ENCODE data around the gene CNKSR2.

CNKSR2 gene

DNA sequence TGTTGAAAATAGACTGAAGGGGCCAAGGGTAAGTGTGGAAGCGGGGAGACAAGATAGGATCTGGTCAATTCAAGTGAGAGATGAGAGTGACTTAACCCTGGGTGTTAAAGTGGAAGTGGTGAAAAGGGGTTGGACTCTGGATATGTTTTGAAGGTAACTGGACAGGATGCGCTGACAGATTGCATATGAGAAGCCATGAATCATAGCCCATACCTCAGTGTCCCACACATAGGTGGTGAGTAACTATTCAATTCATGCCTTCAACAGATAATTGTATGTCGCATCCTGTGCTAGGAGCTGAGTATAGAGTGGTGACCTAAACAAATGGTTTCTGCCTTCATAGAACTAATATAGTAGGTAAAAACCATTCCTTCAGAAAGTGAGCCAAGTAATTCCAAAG lies 207.3 kb downstream of the CNKSR2 start:
- TF ChIP-seq, protein P1, sequence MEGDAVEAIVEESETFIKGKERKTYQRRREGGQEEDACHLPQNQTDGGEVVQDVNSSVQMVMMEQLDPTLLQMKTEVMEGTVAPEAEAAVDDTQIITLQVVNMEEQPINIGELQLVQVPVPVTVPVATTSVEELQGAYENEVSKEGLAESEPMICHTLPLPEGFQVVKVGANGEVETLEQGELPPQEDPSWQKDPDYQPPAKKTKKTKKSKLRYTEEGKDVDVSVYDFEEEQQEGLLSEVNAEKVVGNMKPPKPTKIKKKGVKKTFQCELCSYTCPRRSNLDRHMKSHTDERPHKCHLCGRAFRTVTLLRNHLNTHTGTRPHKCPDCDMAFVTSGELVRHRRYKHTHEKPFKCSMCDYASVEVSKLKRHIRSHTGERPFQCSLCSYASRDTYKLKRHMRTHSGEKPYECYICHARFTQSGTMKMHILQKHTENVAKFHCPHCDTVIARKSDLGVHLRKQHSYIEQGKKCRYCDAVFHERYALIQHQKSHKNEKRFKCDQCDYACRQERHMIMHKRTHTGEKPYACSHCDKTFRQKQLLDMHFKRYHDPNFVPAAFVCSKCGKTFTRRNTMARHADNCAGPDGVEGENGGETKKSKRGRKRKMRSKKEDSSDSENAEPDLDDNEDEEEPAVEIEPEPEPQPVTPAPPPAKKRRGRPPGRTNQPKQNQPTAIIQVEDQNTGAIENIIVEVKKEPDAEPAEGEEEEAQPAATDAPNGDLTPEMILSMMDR (IDR thresholded peaks at IDR 0.05; ENCODE audit: borderline replicate concordance, insufficient read depth, low read depth, low read length) = no peak
- no peak overlapping the region for H3K4me3 ChIP-seq (ENCODE audit: low read depth, low read length)

DNA sequence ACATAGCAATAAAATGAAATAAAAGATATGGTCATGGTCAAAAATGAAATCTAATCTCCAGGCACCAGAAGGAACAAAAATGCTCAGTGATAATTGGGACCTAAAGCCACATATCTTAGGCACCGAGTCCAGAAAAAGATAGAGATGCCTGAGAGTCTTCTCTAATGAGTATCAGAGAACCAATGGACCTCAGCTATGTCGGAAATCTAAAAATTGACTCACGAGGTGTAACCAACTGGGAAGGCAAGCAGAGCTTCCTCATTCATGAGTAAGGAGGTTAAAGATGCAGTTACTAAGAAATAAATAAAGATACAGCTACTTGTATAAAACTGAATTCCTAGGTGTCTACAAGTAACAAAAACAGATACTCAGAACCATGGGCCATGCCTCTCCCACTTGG lies 211.8 kb downstream of the CNKSR2 start:
- TF ChIP-seq, protein P1 (IDR thresholded peaks at IDR 0.05; ENCODE audit: borderline replicate concordance, insufficient read depth, low read depth, low read length) = no peak

DNA sequence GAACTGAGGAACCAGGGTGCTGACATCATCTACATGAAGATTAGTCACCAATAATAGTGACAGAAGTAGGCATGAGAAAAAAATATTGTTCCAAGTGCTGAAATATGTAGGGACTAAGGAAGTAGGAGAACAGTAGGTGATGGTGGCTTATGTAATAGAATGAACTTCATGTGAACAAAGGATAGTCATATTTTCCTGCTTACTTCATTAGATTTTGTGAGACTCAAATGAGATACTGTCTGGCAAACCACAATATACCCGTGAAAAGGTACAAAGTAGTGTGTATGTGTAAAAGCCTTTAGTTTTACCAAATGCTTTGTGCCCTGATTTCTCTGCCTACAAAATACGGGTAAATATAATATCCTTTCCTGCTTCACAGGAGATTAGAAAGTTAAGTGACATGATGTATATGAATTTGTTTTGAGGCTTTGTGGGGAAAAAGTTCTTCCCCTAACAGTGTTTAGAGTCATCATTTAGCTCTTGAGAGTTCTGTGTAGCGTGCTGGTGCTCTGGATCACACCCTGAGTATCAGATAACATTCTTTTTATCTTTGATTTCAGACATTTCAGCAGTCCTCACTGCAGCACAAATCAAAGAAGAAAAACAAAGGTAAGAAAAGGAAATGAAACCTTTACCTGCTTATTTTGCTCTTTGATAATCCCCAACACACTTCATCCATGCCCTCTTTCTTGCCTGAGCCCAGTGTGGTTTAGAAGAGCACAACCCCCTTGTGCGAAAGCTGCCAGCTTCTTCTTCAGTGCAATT lies 216.0 kb downstream of the CNKSR2 start:
- TF ChIP-seq, protein P1 (IDR thresholded peaks at IDR 0.05; ENCODE audit: borderline replicate concordance, insufficient read depth, low read depth, low read length) = no peak
- H3K4me3 ChIP-seq (ENCODE audit: low read depth, low read length) = no peak overlapping the region

More for the DNA sequence above, 211.8 kb downstream of the CNKSR2 start:
- H3K4me3 ChIP-seq (ENCODE audit: low read depth, low read length) = no peak overlapping the region

DNA sequence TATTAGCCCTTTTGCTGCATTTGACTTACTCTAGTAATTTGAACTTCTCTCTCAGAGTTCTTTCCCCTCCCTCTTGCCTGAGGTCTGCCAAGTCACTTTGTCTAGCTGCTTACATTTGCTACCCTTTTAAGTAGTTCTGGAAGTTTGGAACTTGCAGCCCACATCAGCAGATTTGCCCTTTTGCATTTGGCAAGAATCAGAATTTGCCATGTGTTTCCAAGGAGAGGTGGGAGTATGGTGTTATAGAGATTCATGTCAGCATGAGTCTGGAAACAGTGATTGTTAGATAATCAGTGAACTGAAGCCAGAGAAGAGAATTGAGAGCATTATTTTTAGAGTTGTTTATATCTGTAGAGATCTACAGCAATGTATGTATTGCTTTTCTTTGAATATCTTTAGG lies 231.8 kb downstream of the CNKSR2 start:
- H3K4me3 ChIP-seq (ENCODE audit: low read depth, low read length) = no peak overlapping the region

DNA sequence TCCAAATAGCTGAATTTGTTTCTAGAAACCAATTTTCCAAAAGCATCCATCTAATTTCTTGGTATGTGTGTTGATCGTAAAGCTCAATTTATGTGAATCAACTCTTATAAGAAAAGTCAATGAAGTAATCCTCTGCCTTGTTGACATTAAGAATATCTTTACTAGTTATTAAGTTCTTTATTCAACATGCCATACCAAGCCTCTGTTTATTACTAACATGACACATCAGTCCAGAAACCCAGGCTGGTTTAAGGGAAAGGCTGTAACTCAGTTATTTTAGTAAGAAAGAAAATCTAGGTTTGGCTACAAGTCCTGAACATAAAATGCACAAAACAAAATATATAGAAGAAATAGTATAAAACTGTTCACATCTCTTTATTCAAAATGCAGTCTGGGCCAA lies 235.9 kb downstream of the CNKSR2 start:
- TF ChIP-seq, protein P1 (IDR thresholded peaks at IDR 0.05; ENCODE audit: borderline replicate concordance, insufficient read depth, low read depth, low read length) = no peak
- no peak overlapping the region for H3K4me3 ChIP-seq (ENCODE audit: low read depth, low read length)

More for the DNA sequence above, 231.8 kb downstream of the CNKSR2 start:
- TF ChIP-seq, protein P1 (IDR thresholded peaks at IDR 0.05; ENCODE audit: borderline replicate concordance, insufficient read depth, low read depth, low read length) = no peak

DNA sequence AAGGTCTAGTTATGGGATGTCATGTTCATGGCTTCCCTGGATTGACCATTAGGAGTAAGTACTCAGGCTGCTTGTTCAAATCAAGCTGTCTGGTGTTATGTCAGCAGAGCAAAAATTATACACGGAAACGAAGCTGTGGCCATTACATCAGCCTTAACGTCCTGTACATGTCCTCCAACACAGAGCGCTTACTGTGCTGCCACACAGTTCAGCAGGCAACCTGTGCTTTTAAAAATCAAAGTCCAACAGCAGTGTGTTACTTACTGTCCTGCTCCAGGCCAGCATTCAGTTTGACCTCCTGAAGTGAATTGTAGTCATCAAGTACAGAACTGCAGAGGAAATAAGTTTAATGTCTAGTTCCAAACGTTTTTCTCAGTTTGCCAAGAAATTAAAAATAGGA lies 237.9 kb downstream of the CNKSR2 start:
- TF ChIP-seq, protein P1 (IDR thresholded peaks at IDR 0.05; ENCODE audit: borderline replicate concordance, insufficient read depth, low read depth, low read length) = no peak
- no peak overlapping the region for H3K4me3 ChIP-seq (ENCODE audit: low read depth, low read length)

DNA sequence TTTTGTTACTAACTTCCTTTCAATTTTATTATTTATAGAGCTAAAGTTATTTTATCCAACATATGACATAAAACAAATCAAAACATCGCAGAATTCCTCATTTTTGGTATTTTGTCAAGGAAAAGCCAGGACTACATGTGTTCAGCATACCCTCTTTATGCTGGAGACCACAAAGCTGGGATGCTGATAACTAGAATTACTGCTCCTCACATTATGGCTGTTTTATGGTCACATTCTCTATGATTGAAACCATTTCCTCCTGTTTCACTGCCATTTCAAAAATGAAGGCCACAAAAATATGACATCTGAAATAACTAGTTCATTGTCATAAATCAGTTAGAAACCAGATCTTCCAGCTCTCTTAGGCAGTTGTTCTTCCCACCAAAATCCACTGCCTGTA lies 242.2 kb downstream of the CNKSR2 start:
- TF ChIP-seq, protein P1 (IDR thresholded peaks at IDR 0.05; ENCODE audit: borderline replicate concordance, insufficient read depth, low read depth, low read length) = no peak
- H3K4me3 ChIP-seq (ENCODE audit: low read depth, low read length) = no peak overlapping the region
